Embryonic facial prominence (tissue), 1 donor: ENCODE measurements around the gene RPL10A.
"Not testable (repeated sequence)": the region's sequence is repeated elsewhere in the genome, so short reads cannot be mapped to it uniquely, and the experiment has no call there.

ENCODE experiments used
- DNase-seq: peaks from one replicate; pipeline ENCODE4 v3.0.0-alpha.2; 2016; ENCODE audit errors: extremely low spot score

RPL10A gene

DNA sequence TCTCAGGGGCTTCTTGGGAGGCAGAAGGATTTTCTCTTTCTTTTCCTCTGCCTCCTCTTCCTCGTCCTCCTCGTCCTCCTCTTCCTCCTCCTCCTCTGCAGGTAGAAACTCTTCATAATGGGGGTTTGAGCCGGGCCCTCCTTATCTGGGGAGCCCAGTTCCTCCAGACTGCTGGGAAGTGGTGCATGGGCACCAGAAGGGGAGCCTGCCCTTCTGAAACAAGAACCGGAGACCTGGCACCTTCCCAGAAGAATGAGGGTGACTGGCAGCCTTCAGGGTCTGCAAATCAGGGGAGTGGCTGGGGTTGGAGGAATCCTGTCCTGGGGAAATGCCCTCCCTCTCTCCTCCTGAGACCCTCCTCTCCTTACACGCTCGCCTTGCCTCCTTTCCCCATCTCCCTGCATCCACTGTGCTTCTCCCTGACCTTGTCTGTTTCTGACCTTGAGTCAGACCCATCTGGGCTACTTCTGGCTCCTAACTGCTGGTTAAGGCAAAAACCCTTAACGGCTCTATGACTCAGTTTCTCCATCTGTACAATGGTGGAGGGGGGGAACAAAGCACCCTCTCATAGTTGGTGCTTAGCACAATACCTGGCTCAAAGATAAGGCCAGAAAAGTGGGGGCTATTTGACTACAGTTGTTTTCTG is 42.8 kb downstream of the RPL10A start:
- DNase-seq, result no peak

DNA sequence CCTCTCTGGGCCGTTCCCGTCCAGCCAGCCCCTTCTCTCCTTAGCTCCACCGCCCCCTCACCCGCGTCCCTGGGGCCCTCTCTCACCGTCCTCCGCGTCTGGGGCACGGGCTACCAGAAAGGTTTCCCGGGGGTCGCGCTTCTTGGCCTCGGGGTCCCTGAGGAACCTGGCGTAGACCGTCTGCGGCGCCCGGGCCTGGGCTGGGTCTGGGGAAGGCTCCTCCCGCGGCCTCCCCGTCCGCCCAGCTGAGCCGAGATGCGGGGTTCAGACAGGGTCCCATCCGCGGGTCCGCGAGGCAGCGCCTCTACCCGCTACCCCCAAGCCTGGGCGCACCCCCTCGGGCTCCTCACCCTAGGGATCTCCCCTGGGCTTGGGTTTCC is 43.4 kb downstream of the RPL10A start:
- no peak for DNase-seq

DNA sequence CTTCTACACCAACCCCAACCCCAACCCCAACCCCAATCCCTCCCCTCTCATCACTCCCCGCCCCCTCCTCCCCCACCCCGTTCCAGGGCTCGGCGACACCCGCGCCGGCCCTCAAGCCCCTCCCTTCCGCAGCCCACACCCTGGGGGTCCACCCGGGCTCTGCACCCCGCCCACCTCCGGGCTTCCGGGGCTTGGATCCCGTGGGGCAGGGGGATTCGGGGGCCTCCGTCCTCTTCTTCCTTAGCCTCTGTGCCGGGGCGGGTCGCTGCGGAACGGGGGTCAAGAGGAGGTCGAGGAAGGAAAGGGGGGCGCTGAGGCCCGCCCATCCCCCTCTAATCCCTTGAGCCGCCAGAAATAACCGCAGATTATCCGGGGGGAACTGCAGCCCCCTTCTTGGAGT is 43.8 kb downstream of the RPL10A start:
- DNase-seq, result no peak

DNA sequence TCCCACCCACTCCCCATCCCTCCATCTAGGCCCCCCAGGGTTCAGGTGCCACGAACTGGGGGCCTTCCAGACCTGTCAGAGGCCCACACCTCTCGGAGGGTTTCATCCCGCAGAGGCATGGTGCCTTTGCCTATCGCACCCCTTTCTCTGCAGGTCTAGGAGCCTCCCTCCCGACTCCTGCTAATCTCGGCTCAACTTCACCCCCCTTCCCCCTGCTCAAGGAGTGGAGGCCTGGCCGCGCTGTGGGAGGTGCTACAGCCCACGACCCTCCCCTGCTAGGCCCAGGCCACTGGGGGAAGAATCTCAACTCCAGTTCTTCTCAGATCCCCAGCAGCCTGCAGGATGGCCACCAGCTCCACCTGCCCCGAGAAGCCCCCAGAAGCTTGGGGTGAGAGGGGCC is 44.5 kb downstream of the RPL10A start, which contains the start of gene TULP1:
Gene TULP1 (minus strand): TSS at position 157 of the 400 bp plus-strand sequence. CDS start 38 bp downstream, at position 119.
- DNase-seq, result no peak

DNA sequence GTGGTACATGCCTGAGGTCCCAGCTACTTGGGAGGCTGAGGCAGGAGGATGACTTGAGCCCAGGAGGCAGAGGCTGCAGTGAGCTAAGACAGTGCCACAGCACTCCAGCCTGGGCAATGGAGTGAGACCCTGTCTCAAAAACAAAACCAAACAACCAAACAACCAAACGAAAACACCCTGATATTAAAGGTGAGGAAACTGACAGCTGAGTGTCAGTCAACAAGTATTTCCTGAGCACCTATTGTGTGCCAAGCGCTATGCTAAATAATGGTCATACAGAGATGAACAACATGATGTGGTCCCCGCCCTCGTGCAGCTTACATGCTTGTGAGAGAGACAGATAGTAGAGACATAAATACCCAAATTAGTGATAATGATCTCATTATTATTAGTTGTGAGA is 46.4 kb downstream of the RPL10A start:
- DNase-seq, result no peak

DNA sequence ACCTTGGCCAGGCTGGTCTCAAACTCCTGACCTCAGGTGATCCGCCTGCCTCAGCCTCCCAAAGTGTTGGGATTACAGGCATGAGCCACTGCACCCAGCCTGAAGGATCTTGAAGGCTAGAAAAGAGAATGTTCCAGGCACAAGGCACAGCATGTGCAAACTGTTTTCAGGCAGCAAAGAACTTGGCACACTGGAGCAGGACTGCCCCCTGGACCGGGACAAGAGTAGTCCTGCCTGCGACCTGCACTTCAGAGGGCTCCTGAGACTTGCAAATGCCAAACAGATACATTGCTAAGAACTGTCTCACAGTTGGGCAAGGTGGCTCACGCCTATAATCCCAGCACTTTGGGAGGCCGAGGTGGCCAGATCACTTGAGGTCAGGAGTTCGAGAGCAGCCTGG is 47.7 kb downstream of the RPL10A start:
- DNase-seq, result not testable (repeated sequence)

DNA sequence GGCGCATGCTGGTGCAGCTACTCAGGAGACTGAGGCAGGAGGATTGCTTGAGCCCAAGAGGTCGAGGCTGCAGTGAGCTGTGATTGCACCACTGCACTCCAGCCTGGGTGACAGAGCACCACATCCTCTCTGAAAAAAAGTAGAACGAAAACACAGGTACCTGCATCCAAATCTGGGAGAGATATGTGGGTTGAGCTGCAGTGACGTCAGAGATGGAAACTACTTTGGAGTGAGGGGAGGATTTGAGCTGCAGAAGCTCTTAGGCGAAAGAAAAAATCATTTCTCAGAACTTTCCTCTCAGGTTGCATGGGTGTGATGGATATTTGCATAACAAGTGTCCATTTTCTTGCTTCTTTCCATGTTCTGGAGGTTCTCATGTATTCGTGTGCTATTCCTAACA is 48.5 kb downstream of the RPL10A start:
- no peak for DNase-seq

DNA sequence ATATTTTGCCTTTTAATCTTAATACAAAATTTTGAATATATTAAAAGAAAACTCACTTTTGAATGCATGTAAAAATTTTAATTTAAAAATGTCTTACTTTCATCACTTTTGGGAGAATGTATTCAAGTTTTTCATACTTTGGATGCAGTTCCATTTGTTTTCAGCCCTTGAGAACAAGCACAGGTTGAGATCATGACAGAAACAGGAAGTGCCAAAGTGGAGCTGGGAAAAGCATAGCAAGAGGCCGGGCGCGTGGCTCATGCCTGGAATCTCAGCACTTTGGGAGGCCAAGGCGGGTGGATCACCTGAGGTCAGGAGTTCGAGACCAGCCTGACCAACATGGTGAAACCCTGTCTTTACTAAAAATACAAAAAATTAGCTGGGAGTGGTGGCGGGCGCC is 49.8 kb downstream of the RPL10A start:
- DNase-seq, result not testable (repeated sequence)

DNA sequence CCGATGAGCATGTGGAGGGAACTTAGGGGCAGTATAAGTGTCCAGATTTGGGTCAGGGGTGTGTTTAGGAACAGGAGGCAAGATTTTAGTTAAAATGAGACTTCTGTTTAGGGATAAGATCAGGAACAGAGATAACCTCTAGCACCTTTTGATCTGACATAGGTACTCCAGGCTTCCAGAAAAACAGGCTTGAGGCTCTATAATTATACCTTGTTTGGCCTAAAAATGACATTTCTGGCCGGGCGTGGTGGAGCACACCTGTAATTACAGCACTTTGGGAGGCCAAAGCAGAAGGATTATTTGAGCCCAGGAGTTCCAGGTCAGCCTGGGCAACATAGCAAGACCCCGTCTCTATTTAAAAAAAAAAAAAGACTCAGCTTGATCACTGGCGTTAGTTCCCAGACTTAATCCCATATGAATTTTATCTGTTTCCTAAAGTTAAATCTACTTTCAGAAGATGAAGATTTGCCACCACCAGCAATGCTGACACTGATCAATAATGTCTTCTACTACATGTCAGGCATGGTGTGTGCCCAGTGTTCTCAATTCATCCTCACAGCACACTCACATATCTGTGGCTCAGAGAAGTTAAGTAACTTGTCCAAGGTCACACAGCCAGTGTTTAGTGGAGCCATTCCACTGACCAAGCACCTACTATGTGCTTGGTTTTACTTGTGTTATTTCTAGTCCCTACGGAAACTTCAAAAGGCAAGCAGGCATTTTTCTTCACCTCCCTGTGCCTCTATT is 50.5 kb downstream of the RPL10A start:
- DNase-seq, result no peak

DNA sequence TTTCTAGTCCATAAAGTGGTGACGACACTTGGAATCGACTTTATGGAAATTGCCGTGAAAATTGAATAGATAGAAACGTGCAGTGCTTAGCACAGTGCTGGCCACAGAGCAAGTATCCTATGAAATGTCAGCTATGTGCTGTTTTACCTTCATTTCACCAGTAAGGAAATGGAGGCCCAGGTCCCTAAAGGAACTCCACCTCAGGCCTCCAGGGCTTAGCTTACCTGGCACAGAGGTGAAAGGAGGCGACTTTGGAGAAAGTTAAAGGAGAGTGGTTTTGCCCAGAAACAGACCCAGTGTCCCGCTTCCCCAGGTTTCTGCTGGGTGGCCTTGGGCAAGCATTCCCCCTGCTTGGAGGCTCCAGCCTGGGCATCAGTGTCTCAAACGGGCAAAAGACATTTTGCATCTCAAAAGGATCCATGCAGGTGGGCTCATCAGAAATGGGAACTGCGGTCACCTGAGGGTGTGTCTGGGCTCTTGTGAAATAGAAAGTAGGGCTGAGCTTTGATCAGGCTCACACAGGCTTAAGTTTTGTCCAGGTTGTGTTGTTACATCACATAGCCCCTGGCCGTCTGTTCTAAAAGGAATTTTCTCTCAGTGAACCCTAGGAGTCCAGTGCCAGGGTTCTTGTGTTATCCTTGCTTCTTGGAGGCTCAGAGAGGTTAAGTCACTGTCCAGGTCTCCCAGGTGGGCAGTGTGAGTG is 51.3 kb downstream of the RPL10A start:
- DNase-seq, result no peak
